Epithelial cell of umbilical artery (primary cell): ENCODE results near the gene INPP5B. TPM values are rescaled to one million over a fixed set of nuclear protein-coding genes. Genes with fewer than 3 reads are reported as not detected.

Experiments used
- total RNA-seq: library from RNA; depleted of rRNA; stranded (reverse); fragments of >200 nt; gene quantifications from 2 replicates; pipeline ENCODE4 v1.2.3, GENCODE V29; 2014

The INPP5B gene
- total RNA-seq: 14.9 and 22.6 TPM in 2 replicates

DNA sequence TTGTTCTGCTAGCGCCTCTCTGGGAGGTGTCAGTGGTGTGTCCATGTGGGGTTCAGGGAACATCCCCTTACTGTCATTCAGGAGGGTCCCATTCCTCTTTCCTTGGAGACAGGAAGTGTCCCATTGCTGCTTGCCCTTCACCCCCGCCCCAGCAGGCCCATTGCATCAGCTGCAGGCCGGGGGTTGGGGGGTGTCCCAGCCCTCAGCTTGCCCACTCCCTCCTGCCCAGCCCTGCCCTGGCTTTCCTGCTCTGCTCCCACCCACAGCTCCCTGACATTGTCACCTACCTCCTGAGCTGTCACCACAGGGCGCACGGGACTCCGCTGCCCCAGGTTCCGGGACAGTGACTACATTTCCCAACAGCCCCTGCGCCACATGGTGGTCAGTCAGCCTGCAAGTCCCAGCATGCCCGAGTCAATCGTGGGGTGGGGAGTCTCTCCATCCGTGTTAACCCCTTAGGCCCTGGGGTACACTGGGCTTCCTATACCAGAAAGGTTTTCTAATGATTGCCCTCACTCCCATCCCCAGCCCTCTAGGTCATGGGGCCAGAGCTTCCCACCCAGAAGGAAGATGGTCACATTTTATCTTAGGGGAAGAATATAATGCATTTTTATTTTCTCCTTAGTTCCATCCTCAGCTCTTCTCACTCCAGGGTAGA, at the start of gene INPP5B:
INPP5B (minus strand) TSS at position 351 of the 658 bp plus-strand sequence. CDS start 745 bp downstream, outside the sequence.

DNA sequence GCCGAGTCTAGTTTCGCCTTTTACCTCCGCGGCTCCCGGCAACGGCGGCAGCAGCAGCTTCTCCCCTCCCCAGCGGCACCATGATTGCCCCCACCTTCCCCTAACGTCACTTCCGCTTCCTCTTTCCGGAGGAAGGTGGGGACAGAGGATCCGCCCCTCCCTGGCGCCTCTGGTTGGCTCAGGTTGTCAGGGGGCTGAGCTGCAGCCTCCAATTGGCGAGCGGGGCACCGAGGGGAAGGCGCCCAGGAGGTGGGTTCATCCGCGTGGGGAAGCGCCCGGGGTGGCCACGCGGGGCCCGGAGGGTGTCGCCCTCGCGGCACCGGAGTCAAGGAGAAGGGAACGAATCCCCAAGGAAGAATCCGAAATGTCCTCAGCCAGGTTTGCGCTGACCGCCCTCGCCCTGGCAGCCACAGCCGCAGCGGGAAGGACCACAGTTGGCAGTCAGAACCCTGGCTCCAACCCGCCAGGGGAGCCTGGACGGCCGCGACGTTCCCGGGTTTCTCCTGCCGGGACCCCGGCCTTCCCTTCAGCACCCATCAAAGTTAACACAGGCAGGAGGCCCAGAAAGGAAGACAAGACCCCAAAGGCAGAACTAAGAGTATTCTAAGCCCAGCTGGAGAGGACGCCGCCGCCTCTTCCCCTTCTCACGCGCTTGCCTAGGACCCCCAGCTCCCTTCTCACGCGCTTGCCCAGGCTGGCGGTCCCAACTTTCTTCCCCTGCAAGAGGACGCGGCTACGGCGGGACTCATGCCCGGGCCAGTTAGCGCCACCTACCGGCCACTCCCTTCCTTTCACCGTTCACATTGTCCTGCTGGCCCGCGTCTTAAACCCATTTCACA, 87.1 kb downstream of the INPP5B start, which contains the start of gene MTF1:
MTF1 (minus strand) TSS at position 86 of the 839 bp plus-strand sequence. CDS start 1,934 bp downstream, outside the sequence.

Other genes with a start within 250 kb of the INPP5B start
- not detected in 2 replicates for gene EPHA10, start 181.9 kb downstream of the INPP5B start, total RNA-seq
- gene MANEAL, start 153.2 kb downstream of the INPP5B start, total RNA-seq: 0.32 TPM in 1 of 2 replicates, not detected in the other
- 21.1 TPM in 2 replicates for gene C1orf122, start 139.3 kb downstream of the INPP5B start, total RNA-seq
- 21.4 and 41.3 TPM in 2 replicates for gene YRDC, start 138.8 kb downstream of the INPP5B start, total RNA-seq
- gene MTF1, start 87.5 kb downstream of the INPP5B start, total RNA-seq: 1.9 and 2.1 TPM in 2 replicates
- 121 and 127 TPM in 2 replicates for gene SF3A3, start 43.0 kb upstream of the INPP5B start, total RNA-seq
- 12.3 and 21.1 TPM in 2 replicates for gene FHL3, start 58.5 kb upstream of the INPP5B start, total RNA-seq
- 57.8 and 84.5 TPM in 2 replicates for gene UTP11, start 65.7 kb upstream of the INPP5B start, total RNA-seq
- not detected in 2 replicates for gene POU3F1, start 99.7 kb upstream of the INPP5B start, total RNA-seq